Measurements from ENCODE around the gene CRKL.

The CRKL gene

GRCh38 chr22:20877715-20878114 lies 39.5 kb upstream of the CRKL start:
- TF ChIP-seq ZNF791 (tag by site-specific recombination; IDR thresholded peaks at IDR 0.05) (no peak), ZNF223 (tag by site-specific recombination; IDR thresholded peaks at IDR 0.05) (no peak), MYNN (tag by site-specific recombination; IDR thresholded peaks at IDR 0.05; ENCODE audit: borderline replicate concordance) (no peak), ZNF585B (tag by site-specific recombination; IDR thresholded peaks at IDR 0.05) (no peak), ZNF404 (tag by site-specific recombination; IDR thresholded peaks at IDR 0.05) (no peak), OSR2 (tag by site-specific recombination; IDR thresholded peaks at IDR 0.05) (no peak), ZNF626 (tag by site-specific recombination; IDR thresholded peaks at IDR 0.05) (no peak), ZNF157 (tag by site-specific recombination; IDR thresholded peaks at IDR 0.05) (no peak), ZNF37A (tag by site-specific recombination; IDR thresholded peaks at IDR 0.05) (no peak), ZNF639 (tag by site-specific recombination; IDR thresholded peaks at IDR 0.05) (no peak), ZNF280C (tag by site-specific recombination; IDR thresholded peaks at IDR 0.05) (no peak), HOXC10 (CRISPR knock-in tag; IDR thresholded peaks at IDR 0.05) (no peak), KLF10 (tag by site-specific recombination; IDR thresholded peaks at IDR 0.05) (no peak), HOXD13 (CRISPR knock-in tag; IDR thresholded peaks at IDR 0.05; ENCODE audit: borderline replicate concordance) (no peak), PRDM1 (tag by site-specific recombination; IDR thresholded peaks at IDR 0.05) (no peak), INSM2 (tag by site-specific recombination; IDR thresholded peaks at IDR 0.05) (no peak), KLF1 (tag by site-specific recombination; IDR thresholded peaks at IDR 0.05) (no peak), BCL11A (tag by site-specific recombination; IDR thresholded peaks at IDR 0.05; ENCODE audit: low read depth) (no peak), IKZF3 (tag by site-specific recombination; IDR thresholded peaks at IDR 0.05) (no peak)
- ChIA-PET POLR2A (interaction anchor here (0.6 to 0.9 kb wide), 2 partner anchors 14 to 19 kb away, joined by 3 to 4 read pairs; no protein-coding TSS in a partner anchor), CTCF (interaction anchor here (0.6 to 4.5 kb wide), 2 partner anchors 8 to 12 kb away, joined by 3 to 25 read pairs; no protein-coding TSS in a partner anchor)
- H3K9me3 ChIP-seq (ENCODE audit: control insufficient read depth, insufficient read depth, low read depth, low read length), result no peaks in the 10 kb centered on the region
- peaks cover 0 to 65% of the 10 kb centered on the region in 2 experiments; a peak in 2 of 3 replicates for H3K36me3 ChIP-seq (ENCODE audit: control insufficient read depth in 2 of 2, insufficient read depth in 1 of 2, low read length in 2 of 2)
- H3K4me1 ChIP-seq (ENCODE audit: control insufficient read depth, insufficient read depth, low read length), result no peaks in the 10 kb centered on the region
- no peak overlapping the region for H3K4me3 ChIP-seq (ENCODE audit: low read depth, low read length)
- H3K27ac ChIP-seq (ENCODE audit: extremely low read depth, low read depth, low read length), result no peak overlapping the region

GRCh38 chr22:20881231-20881630 lies 36.0 kb upstream of the CRKL start:
- Histone ChIP-seq H3K4me3 (ENCODE audit: low read depth, low read length) (no peak overlapping the region), H3K27ac (ENCODE audit: extremely low read depth, low read depth, low read length) (no peak overlapping the region), H3K9me3 (ENCODE audit: control insufficient read depth, insufficient read depth, low read depth, low read length) (no peaks in the 10 kb centered on the region), H3K4me1 (ENCODE audit: control insufficient read depth, insufficient read depth, low read length) (no peaks in the 10 kb centered on the region), H3K36me3 (ENCODE audit: control insufficient read depth in 2 of 2, insufficient read depth in 1 of 2, low read length in 2 of 2) (peaks cover 0 to 66% of the 10 kb centered on the region in 2 experiments; a peak in 2 of 3 replicates)
- POLR2A ChIA-PET, result no interaction called here
- CTCF ChIA-PET, result interaction anchor here (0.9 to 1.6 kb wide), 3 partner anchors 25 to 97 kb away, joined by 3 to 4 read pairs (median 4); no protein-coding TSS in a partner anchor
- TF ChIP-seq ZBTB20 (tag by site-specific recombination; IDR thresholded peaks at IDR 0.05) (no peak), KLF7 (tag by site-specific recombination; IDR thresholded peaks at IDR 0.05; ENCODE audit: borderline replicate concordance) (no peak), ZNF133 (tag by site-specific recombination; IDR thresholded peaks at IDR 0.05) (no peak), ZNF148 (tag by site-specific recombination; IDR thresholded peaks at IDR 0.05; ENCODE audit: borderline replicate concordance) (no peak), ZNF626 (tag by site-specific recombination; IDR thresholded peaks at IDR 0.05) (no peak), PRDM10 (tag by site-specific recombination; IDR thresholded peaks at IDR 0.05) (no peak)

Data from HEK293 (cell line).